PC-9 (cell line): ENCODE data around the gene SRXN1.

ENCODE experiments used
- EZH2 ChIP-seq: fragments of 200-600 bp; sonication (generic); IDR thresholded peaks from 2 replicates; pipeline ENCODE4 v1.8.0; 2017; ENCODE audit warnings: antibody characterized with exemption, low read depth
- TF ChIP-seq, protein P1 (sequence below): fragments of 200-600 bp; sonication (generic); conservative IDR thresholded peaks from 2 replicates; pipeline ENCODE4 v1.6.1; 2017; ENCODE audit warnings: mixed run types, antibody characterized with exemption, mild to moderate bottlenecking, moderate library complexity

DNA sequence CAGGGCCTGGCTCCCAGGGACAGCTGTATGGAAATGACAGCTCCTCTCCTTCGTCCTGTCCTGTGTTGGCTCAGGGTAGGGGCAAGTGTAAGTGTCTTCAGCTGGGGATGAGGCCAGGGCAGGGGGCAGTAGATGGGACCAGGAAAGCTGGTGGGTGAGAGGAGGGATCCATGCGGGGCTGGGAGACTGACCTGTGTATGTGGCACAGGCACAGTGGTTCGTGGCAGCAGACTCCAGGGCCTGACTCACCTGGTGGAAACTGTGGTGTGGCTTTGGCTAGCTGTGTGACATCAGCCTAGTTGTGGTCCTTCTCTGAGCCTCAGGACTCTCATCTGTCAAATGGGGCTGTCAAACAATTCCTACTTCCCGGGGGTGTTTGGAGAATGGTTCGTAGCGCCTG is 36.3 kb upstream of the SRXN1 start:
- TF ChIP-seq, protein P1, sequence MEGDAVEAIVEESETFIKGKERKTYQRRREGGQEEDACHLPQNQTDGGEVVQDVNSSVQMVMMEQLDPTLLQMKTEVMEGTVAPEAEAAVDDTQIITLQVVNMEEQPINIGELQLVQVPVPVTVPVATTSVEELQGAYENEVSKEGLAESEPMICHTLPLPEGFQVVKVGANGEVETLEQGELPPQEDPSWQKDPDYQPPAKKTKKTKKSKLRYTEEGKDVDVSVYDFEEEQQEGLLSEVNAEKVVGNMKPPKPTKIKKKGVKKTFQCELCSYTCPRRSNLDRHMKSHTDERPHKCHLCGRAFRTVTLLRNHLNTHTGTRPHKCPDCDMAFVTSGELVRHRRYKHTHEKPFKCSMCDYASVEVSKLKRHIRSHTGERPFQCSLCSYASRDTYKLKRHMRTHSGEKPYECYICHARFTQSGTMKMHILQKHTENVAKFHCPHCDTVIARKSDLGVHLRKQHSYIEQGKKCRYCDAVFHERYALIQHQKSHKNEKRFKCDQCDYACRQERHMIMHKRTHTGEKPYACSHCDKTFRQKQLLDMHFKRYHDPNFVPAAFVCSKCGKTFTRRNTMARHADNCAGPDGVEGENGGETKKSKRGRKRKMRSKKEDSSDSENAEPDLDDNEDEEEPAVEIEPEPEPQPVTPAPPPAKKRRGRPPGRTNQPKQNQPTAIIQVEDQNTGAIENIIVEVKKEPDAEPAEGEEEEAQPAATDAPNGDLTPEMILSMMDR, result no peak
- TF ChIP-seq EZH2, result no peak
